Measurements from ENCODE around the gene AOPEP.
"Not testable (repeated sequence)": the region's sequence is repeated elsewhere in the genome, so short reads cannot be mapped to it uniquely, and the experiment has no call there.

The AOPEP gene

GRCh38 chr9:94822273-94822672, 95.8 kb downstream of the AOPEP start:
- no peak for DNase-seq

- DNase-seq: no peak
Measured at GRCh38 chr9:94823710-94824109, 97.2 kb downstream of the AOPEP start.

GRCh38 chr9:94824411-94824810, 97.9 kb downstream of the AOPEP start:
- no peak for DNase-seq

GRCh38 chr9:94824913-94825610, 98.6 kb downstream of the AOPEP start:
- no peak for DNase-seq

- no peak for DNase-seq
Measured at GRCh38 chr9:94825611-94825958, 99.1 kb downstream of the AOPEP start.

GRCh38 chr9:94826044-94826443, 99.5 kb downstream of the AOPEP start:
- DNase-seq: no peak

GRCh38 chr9:94826644-94827410, 100.3 kb downstream of the AOPEP start:
- no peak for DNase-seq

GRCh38 chr9:94827584-94828304, 101.2 kb downstream of the AOPEP start:
- DNase-seq: no peak

GRCh38 chr9:94829380-94830070, 103.0 kb downstream of the AOPEP start:
- DNase-seq: no peak

GRCh38 chr9:94830071-94830604, 103.6 kb downstream of the AOPEP start:
- not testable (repeated sequence) for DNase-seq

GRCh38 chr9:94833802-94834201, 107.3 kb downstream of the AOPEP start:
- DNase-seq: no peak

- no peak for DNase-seq
Measured at GRCh38 chr9:94837404-94837803, 110.9 kb downstream of the AOPEP start.

GRCh38 chr9:94839398-94839797, 112.9 kb downstream of the AOPEP start:
- no peak for DNase-seq

GRCh38 chr9:94840738-94841137, 114.2 kb downstream of the AOPEP start:
- no peak for DNase-seq

GRCh38 chr9:94843134-94843533, 116.6 kb downstream of the AOPEP start:
- DNase-seq: no peak

- no peak for DNase-seq
Measured at GRCh38 chr9:94846739-94847138, 120.2 kb downstream of the AOPEP start.

GRCh38 chr9:94847486-94847885, 121.0 kb downstream of the AOPEP start:
- DNase-seq: no peak

GRCh38 chr9:94848791-94849190, 122.3 kb downstream of the AOPEP start:
- not testable (repeated sequence) for DNase-seq

- DNase-seq: no peak
Measured at GRCh38 chr9:94850540-94851434, 124.3 kb downstream of the AOPEP start.

GRCh38 chr9:94851467-94851866, 125.0 kb downstream of the AOPEP start:
- no peak for DNase-seq

- no peak for DNase-seq
Measured at GRCh38 chr9:94851892-94852291, 125.4 kb downstream of the AOPEP start.

GRCh38 chr9:94852373-94852772, 125.9 kb downstream of the AOPEP start:
- DNase-seq: no peak

Measured in T-helper 9 cell (primary cell).